ENCODE results near the gene FAM9C.
"Not testable (repeated sequence)": the region's sequence is repeated elsewhere in the genome, so short reads cannot be mapped to it uniquely, and the experiment has no call there.

The FAM9C gene

DNA sequence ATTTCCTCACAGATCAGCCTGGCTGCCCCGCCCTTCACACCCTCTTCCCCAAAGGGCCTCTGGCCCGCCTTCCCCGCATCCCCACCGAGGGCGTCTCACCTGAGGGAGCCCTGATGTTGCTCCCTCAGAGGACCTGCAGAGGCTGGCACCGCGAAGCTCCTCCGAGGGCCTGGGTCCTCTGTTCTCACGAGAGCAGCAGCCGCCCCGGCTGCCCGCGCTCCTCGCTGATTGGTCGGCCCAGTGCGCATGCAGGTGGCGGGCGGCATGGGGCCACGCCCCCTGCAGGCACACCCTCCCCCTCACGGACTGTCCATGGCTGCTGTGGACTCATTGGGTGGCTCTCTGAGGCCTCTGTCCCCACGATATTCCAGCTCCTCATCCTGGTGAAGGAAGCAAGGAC lies at the start of gene FAM9C:
Gene FAM9C, minus strand, starts transcription at position 180 of the 400 bp plus-strand sequence. CDS start 831 bp downstream, outside the sequence.
- no peak for DNase-seq

DNA sequence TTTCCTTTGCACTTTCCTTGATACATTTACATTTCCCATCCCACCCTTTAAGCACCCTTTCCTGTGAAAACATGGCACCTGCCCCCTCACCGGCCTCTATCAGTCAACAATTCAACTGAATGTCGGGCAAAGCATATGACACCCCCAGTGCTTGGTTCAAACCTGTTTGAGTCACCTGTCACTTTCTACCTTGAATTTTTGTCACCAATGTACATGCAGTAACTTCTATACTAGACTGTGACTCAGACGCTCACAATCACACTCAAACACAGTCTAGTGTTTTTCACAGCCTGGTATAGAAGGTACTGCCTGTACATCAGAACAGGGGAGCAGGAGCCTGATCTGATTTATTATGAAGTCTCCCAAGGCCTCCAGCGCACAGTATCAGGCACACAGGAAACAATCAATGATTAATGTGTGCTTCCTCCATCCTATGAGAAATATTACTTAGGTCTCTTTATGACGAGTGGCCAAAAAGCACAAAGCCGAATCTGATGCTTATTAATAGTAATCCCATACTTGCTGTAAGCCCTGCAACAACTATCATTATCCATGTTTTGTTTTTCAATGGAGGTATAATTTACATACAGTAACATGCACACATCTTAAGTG lies 49.2 kb upstream of the FAM9C start:
- DNase-seq = no peak

DNA sequence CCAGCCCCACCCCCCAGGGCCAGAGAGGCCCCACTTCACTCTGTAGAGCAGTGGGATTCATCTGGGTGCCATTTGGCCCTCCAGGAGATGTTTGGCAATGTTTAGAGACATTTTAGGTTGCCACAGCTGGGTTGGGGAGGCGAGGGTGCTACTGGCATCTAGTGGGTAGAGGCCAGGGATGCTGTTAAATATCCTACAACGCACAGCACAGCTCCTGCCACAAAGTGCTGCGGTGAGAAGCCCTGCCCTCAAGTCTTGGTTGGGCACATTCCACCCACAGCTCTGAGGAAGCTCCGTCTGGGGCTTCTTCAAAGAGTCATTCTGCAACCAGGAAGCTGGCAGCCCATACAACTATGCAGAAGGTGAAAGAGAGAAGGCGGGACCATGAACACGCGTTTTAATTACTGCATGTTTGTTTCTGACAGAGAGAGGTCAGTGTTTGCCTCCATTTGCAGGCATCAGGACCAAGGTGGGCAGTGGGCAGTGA lies 48.1 kb upstream of the FAM9C start:
- peak in 10 of 56 donors; percentile 0 to 24 (median 3) for DNase-seq

DNA sequence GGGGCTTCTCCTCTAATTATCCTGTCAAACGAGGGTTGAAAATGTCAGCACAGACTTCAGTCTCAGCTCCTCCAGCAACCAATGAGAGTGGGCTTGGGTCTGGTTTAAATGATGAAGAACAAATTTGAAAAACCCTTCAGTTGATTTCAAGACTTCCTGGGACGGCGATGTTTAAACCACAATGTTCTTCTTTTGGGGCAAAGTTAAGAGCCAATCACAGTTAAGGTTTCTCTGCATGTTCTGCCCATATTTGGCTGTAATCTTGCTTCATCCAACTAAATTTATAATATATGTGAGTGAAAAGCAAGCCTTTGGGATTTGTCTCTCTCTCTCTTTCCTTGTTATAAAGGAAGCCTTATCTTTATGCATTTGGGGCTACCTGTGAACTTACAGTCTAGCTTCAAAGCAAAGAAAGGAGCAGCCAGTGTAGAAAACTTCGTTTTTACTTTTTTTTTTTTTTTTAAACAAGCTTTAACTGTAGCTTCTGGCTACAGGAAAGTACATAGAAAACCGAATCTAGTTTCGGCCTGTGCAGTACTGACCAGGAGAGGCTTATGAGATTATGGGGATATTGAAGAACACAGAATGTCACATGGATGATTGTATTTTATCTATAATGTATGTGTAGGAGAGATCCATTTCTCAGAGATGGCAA lies 46.8 kb upstream of the FAM9C start:
- no peak for DNase-seq

DNA sequence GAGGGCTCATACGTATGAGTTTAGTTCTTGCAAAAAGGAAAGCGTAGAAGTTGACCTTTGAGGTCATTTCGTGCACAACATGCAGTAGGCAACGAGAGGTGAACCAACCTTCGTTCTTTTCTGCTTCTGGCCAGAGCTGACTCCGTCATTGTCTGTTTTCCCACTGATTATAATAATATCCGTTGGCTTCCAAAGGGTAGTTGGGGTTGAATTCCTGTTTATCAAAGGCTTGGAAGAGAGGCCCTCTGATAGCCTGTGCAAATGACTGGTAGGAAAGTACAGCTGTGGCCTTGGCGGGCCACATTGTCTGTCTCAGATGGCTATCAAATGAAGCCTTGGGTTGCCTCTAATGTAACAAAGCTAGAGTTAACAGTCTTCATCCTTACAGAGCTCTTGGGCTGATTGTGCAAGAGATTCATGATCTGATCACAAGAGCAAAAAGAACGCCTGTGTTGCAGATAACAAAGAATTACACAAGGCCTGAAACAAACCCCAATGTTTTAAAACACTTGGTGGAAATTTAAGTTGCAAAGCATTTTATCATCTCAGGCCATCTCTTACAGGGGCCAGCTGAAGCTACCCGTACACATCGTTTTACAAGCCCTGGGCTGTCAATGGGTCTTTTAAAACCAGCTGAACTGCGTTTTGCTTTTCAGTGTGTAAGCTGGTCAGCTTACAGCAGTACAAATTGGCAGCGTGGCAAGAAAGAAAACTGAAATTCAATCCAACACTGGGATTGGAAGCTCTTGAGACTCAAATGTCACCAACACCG lies 46.1 kb upstream of the FAM9C start:
- DNase-seq = peak in 4 of 56 donors; percentile 1 to 12 (median 4)

DNA sequence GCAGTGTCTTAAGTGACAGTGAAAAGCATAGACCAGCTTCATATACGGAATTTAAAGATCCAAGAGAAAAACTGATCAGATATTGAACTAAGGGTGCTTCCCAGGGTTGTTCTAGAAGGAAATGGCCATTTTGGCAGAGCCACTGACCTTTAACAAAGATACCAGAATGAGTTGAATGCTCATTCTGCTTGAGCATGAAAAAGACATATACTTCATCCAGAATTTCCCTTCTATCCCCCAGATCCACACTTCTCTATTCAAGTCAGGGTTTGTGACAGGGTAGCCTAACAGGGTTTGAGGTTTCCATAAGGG lies 45.6 kb upstream of the FAM9C start:
- DNase-seq = no peak

DNA sequence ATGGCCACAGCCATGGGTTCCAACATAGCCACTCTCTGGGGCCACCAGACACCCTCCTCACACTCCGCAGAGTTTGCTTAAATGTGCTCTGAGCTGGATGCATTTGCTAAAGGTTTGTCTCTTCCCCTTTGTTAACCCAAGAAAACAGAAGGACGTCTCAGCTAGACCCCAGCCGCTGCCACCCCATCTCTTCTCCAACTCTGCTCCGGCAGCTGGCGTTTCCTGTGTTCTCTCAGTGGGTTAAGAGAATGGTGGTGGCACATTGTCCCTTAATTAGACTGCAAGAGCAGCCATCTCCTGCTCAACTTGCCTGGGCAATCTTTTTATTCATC lies 43.7 kb upstream of the FAM9C start:
- DNase-seq = no peak

DNA sequence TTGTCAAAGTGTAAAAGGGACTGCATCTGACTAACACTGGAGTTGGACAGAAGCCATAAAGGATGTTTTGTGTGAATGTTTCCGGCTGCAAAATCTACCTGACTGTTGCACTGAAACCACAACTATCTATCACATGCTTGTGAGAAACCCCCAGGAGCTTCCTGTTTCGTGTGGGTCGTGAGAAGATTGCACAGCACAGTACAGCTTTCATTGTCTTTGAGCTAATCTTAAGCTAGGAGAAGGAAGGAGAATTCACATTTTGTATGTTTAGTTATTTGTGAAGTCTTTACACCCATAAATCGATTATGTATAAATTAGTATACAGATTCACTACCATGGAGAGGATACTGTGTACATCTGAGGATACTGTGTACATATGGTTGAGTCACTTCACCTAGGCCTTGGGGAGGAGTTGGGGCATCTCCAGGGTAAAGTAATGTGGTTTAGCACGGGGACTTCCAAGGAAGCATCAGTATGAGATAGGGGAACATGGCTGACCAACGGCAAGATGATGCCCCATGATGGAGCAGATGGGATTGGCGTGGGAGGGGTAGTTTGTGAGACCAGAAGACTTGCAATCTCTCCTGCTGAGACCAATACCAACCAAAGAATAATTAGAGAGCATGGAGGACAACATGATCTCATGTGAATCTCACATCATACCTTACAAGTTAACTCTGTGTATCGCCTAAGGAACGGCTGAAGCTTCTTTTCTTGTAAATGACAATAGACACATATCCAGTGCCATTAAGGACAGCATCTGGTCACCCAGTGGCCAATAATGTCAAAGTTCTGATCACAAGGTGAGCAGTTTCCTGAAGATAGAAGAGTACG lies 43.1 kb upstream of the FAM9C start:
- no peak for DNase-seq

DNA sequence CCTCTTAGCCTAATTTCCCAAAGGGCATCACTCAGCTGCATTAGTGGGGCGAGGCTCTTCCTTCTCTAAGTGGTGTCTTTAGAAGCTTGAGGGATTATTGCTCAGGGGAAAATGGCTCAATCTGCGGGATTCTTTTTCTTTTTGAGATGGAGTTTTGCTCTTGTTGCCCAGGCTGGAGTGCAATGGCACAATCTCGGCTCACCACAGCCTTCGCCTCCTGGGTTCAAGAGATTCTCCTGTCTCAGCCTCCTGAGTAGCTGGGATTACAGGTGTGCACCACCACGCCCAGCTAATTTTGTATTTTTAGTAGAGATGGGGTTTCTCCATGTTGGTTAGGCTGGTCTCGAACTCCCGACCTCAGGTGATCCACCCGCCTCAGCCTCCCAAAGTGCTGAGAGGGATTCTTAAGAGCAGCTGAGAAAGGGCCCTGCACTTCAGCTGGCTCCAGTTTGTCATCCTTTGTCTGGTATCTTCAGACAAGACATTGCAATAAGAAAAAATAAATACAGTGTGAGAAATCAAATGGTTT lies 42.4 kb upstream of the FAM9C start:
- DNase-seq = not testable (repeated sequence)

DNA sequence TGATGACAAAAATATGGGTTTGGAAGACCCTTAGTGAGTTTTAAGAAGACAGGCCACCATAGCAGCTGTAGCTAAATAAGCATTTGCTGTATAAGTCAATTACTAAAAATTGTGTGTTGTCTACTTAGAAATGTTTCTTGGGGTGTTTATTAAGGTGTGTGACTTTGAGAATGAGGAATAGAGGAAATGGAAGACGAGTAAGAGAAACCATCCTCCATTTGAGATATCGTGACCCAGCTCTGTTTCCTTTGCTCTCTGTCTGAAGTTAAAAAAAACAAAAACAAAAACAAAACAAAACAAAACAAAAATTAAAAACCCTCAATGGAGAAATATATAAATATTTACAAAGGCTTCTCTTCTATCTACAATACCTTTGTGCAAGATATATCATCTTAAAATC lies 41.7 kb upstream of the FAM9C start:
- DNase-seq = no peak

DNA sequence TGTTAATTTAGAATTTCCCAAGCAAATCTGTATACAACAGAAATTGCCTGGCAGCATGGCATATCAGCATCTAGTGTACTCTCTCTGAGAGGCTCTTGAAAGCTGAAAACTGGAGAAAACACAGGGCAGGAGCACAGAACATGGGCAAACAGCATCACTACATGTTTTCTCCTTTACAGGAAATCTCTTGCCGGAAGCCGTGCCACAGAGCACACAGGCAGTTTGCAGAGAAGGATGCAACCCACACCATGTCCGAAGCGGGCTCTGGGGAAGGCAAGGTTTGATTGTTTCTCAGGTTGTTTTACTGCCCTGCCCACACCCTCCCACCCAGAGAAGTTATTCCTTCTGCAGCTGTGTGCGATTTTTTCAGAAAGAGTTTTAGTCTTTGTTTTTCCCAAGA lies 41.1 kb upstream of the FAM9C start:
- DNase-seq = no peak

DNA sequence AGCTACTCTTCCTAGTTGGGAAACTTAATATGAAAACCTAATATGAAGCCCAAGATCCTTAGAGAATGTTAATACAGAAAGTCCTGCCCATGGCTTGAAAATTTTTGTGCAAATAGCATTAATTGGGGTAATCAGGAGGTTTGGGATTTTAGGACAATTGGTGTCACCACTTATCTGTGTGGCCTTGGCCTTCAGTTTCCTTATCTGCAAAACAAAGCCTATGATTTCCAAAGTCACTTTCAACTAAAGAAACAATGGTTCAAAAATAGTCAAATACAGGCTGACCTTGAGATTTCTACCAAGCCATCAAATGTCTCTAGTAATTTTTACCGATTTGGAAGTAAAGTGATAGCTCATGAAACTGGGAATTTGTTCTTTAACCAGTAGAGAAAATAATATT lies 40.2 kb upstream of the FAM9C start:
- DNase-seq = no peak

DNA sequence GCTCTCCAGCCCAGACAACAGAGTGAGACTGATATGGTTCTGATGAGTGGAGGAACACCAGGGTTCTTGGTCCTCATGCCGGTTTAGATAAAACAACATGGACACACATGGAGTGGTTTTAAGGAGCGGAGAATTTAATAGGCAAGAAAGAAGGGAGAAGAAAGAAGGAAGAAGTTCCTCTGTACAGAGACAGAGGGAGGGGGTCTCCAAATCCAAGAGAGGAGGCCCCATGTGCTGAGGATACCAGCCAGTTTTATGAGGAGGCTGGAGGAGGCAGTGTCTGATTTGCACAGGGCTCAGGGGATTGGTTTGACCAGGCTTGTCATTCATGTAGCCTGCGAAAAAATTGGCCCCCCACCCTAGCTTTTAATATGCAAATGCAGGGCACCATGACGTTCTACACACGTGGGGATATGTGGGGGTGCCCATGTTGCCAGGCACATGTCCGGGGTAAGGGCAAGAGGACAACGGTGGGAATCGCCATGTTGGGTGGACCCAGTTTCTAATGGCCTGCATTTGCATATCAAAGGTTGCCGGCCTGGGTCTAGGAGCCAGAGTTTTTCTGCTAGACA lies 39.4 kb upstream of the FAM9C start:
- not testable (repeated sequence) for DNase-seq

DNA sequence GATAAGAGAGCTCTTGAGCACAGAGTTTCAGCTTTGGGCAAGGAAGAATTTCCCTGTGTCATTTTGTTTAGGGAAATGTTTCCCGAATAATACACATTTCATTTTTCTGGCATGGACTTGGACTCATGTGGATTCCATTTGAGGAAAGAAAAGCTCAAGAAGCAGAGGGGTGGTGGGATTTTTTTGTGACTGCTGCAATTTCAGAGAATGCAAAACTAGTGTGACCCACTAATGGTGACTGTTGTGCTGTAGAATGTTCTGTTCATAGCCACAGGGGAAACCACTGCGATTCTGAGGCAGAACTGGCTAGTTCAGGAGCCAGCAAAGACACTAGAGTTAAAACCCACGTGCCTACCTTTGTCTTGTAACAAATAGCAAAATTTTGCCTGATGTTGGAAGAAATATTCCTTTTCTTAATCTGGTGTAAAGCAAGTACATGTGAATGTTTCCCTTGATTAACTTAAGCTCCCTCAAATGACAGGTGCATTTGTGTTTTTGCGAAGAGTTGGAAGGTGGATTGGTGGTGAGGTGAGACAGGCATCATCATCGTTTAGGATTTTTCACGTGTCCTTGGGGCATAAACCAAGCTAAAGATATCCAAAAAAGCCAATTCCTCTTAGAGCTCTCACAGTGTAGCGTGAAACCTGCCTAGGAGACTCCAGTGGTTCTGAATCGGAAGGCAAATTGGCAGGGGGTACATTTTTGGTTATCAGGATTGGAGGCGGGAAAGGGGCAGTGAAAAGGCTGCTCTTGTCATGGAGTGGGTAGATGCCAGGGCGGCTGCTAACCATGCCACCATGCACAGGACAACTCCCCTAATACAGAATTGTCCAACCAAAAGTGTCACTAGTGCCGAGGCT lies 38.0 kb upstream of the FAM9C start:
- DNase-seq = no peak

DNA sequence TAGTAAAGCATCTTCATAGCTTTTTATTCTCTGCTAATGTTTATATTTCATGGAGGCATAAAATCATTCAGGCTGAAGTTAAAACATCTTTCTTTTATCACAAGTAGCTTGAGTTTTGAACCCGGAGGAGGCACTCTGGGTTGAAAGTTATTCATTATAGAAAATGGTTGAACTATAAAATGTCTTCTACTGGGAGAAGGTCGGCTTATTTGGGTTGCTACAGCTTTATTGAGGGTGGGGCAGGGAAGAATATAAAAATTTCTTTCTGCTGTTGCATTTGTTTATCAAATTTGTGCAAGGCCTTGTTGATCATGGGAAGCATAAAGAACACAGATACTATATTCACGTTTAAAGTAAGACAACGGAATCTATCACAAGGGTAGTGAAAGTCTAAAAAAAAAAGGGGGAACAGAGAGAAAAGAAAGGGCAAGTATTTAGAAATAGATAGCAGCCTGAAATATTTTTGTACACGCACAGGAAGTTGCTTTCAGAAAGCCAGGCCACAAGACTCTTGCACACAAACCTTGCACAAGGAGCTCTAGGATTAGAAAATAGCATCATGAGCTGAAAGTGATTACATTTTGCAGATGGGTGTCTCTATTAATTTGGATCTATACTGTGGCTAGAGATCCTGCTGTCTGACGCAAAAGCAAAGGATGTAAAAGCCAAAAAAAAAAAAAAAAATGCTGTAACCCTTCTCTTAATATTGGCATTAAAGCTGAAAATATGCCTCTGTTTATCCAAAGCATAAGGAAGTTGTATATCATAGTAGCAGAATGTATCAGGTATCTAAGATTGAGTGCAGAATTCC lies 37.2 kb upstream of the FAM9C start:
- DNase-seq = no peak

DNA sequence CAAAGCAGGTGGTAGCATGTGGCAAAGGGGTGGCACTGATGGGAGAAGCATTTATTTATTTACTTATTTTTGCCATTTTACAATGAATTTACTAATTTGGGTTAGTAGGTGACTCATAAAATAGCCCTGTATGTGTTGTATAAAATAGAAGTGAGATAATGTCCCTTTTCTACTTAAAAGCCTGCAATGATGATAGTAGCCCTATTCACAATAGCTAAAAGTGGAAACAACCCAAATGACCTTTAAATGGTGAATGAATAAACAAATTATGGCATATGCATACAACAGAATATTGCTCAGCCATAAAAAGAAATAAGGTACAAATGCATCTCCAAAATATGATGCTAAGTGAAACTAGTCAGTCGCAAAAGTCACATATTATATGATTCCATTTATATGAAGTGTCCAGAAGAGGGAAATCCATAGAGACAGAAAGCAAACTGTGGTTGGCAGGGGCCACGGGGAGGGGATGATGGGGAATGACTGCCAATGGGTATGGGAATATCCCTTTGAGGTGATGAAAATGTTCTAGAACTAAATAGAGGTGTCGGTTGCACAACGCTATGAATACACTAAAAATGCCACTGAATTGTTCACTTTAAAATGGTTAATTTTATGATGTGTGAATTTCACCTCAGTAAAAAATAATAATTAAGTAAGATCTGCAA lies 35.8 kb upstream of the FAM9C start:
- DNase-seq = no peak

DNA sequence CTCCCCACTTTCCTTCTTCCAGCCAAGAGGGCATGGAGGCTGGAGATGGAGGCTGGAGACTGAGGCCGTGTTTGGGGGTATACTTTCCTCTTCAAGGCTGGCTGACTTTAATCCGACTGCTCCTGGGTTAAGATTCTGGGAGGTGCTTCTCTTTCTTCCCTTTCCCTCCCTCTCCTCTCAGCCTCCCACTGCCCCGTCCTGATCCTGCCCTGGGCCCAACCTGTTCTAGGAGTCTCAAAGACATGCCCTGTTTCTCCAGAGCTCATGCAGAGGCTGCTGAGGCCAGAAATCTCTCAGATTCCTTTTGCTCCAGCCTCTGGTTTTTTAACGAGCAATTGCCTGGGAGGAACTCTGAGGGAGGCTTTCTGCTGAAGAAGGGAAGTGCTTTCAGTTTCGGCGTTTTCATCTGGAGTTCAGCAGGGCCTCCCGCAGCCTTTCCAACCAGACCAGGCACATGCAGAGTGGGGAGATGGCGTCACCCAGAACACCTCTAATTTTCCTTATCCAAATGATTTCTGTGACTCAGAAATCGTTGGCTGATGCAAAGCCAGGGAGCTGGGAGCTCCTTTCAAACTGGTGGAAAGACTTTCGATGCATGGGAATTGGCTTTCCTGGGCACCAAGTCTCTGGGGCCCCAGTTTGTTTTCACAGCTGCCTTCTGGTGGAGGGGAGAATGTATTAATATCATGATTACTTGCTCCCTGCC lies 34.5 kb upstream of the FAM9C start:
- DNase-seq = peak in 1 of 56 donors; percentile 2

DNA sequence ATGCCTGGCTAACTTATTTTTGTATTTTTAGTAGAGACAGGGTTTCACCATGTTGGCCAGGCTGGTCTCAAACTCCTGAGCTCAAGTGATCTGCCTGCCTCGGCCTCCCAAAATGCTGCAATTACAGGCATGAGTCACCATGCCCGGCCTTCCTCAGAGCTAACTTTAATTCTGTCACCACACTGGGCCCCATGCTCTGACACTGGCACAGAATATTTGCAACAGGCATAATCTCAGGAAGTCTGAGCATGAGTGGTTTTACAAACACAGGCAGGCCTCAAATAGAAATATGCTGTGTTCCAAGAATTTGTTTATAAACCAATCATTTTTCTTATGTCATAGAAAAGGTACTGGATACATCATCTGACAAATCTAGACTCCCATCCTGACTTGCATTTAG lies 32.7 kb upstream of the FAM9C start:
- DNase-seq = no peak

Measured in amygdala (tissue), 56 donors.